ENCODE measurements around the gene DNAJC5. TPM values are rescaled to one million over a fixed set of nuclear protein-coding genes. Genes with fewer than 3 reads are reported as not detected.
A peak's percentile ranks its signal among the peaks of the same experiment; 100 is the strongest.

The DNAJC5 gene
- total and polyA plus RNA-seq, 9 of the 15 experiments (the other 6 are each of a cell fraction or from before 2014, with no cell fraction given): 0.95 to 42.8 (median 23.4) TPM

GRCh38 chr20:63846888-63847236 lies 48.1 kb upstream of the DNAJC5 start (continued):
- TF ChIP-seq DMBX1 (CRISPR knock-in tag; IDR thresholded peaks at IDR 0.05; ENCODE audit: borderline replicate concordance) (no peak), HDGF (IDR thresholded peaks at IDR 0.05) (peak; percentile 99), PHF20 (IDR thresholded peaks at IDR 0.05; ENCODE audit: partially characterized antibody) (peak; percentile 77), CHD4 (IDR thresholded peaks at IDR 0.05; ENCODE audit: insufficient read depth, insufficient replicate concordance, low read depth, low read length, poor library complexity, severe bottlenecking) (no peak), PKNOX1 (IDR thresholded peaks at IDR 0.05) (peak; percentile 23), TAL1 (IDR thresholded peaks at IDR 0.05) (0 out of 2 replicates have a peak, but pooled peaks have one; percentile 32), LEF1 (IDR thresholded peaks at IDR 0.05) (0 out of 2 replicates have a peak, but pooled peaks have one; percentile 14), ZNF830 (CRISPR knock-in tag; IDR thresholded peaks at IDR 0.05) (no peak), ARNT (IDR thresholded peaks at IDR 0.05) (peak; percentile 44 to 63; a peak in 2 of 4 replicates), ASH1L (IDR thresholded peaks at IDR 0.05; ENCODE audit: borderline replicate concordance, low read depth, partially characterized antibody) (no peak), ZNF445 (CRISPR knock-in tag; IDR thresholded peaks at IDR 0.05; ENCODE audit: low read depth) (no peak)
- TF ChIP-seq, protein P1, sequence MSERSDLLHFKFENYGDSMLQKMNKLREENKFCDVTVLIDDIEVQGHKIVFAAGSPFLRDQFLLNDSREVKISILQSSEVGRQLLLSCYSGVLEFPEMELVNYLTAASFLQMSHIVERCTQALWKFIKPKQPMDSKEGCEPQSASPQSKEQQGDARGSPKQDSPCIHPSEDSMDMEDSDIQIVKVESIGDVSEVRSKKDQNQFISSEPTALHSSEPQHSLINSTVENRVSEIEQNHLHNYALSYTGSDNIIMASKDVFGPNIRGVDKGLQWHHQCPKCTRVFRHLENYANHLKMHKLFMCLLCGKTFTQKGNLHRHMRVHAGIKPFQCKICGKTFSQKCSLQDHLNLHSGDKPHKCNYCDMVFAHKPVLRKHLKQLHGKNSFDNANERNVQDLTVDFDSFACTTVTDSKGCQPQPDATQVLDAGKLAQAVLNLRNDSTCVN (CRISPR knock-in tag; IDR thresholded peaks at IDR 0.05): peak; percentile 94
- TF ChIP-seq, protein P2, sequence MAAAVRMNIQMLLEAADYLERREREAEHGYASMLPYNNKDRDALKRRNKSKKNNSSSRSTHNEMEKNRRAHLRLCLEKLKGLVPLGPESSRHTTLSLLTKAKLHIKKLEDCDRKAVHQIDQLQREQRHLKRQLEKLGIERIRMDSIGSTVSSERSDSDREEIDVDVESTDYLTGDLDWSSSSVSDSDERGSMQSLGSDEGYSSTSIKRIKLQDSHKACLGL (CRISPR knock-in tag; IDR thresholded peaks at IDR 0.05; ENCODE audit: borderline replicate concordance, poor library complexity, severe bottlenecking): no peak
- TF ChIP-seq, protein P3, sequence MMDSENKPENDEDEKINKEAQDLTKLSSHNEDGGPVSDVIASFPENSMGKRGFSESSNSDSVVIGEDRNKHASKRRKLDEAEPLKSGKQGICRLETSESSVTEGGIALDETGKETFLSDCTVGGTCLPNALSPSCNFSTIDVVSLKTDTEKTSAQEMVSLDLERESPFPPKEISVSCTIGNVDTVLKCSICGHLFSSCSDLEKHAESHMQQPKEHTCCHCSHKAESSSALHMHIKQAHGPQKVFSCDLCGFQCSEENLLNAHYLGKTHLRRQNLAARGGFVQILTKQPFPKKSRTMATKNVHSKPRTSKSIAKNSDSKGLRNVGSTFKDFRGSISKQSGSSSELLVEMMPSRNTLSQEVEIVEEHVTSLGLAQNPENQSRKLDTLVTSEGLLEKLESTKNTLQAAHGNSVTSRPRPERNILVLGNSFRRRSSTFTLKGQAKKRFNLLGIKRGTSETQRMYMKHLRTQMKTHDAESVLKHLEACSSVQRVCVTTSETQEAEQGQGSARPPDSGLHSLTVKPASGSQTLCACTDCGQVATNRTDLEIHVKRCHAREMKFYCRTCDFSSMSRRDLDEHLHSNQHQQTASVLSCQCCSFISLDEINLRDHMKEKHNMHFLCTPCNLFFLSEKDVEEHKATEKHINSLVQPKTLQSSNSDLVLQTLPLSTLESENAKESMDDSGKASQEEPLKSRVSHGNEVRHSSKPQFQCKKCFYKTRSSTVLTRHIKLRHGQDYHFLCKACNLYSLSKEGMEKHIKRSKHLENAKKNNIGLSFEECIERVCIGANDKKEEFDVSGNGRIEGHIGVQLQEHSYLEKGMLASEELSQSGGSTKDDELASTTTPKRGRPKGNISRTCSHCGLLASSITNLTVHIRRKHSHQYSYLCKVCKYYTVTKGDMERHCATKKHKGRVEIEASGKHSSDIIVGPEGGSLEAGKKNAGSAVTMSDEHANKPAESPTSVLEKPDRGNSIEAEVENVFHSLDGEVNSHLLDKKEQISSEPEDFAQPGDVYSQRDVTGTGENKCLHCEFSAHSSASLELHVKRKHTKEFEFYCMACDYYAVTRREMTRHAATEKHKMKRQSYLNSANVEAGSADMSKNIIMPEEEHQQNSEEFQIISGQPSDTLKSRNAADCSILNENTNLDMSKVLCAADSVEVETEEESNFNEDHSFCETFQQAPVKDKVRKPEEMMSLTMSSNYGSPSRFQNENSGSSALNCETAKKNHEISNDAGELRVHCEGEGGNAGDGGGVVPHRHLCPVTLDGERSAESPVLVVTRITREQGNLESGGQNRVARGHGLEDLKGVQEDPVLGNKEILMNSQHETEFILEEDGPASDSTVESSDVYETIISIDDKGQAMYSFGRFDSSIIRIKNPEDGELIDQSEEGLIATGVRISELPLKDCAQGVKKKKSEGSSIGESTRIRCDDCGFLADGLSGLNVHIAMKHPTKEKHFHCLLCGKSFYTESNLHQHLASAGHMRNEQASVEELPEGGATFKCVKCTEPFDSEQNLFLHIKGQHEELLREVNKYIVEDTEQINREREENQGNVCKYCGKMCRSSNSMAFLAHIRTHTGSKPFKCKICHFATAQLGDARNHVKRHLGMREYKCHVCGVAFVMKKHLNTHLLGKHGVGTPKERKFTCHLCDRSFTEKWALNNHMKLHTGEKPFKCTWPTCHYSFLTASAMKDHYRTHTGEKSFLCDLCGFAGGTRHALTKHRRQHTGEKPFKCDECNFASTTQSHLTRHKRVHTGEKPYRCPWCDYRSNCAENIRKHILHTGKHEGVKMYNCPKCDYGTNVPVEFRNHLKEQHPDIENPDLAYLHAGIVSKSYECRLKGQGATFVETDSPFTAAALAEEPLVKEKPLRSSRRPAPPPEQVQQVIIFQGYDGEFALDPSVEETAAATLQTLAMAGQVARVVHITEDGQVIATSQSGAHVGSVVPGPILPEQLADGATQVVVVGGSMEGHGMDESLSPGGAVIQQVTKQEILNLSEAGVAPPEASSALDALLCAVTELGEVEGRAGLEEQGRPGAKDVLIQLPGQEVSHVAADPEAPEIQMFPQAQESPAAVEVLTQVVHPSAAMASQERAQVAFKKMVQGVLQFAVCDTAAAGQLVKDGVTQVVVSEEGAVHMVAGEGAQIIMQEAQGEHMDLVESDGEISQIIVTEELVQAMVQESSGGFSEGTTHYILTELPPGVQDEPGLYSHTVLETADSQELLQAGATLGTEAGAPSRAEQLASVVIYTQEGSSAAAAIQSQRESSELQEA (IDR thresholded peaks at IDR 0.05; ENCODE audit: low read depth): peak; percentile 42; the same call in 1 of the 2 replicates
- TF ChIP-seq, protein P4, sequence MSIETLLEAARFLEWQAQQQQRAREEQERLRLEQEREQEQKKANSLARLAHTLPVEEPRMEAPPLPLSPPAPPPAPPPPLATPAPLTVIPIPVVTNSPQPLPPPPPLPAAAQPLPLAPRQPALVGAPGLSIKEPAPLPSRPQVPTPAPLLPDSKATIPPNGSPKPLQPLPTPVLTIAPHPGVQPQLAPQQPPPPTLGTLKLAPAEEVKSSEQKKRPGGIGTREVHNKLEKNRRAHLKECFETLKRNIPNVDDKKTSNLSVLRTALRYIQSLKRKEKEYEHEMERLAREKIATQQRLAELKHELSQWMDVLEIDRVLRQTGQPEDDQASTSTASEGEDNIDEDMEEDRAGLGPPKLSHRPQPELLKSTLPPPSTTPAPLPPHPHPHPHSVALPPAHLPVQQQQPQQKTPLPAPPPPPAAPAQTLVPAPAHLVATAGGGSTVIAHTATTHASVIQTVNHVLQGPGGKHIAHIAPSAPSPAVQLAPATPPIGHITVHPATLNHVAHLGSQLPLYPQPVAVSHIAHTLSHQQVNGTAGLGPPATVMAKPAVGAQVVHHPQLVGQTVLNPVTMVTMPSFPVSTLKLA (conservative IDR thresholded peaks at IDR 0.05): no peak
